KOPT-K1 (cell line): ENCODE data around the gene ACTA2.

Experiments
- H3K27ac ChIP-seq: fragments of 200-600 bp; sonication (generic); 2 replicates; pipeline ENCODE4 v1.5.1; 2016; ENCODE audit warnings: antibody characterized with exemption, mild to moderate bottlenecking, low read depth, low read length; ENCODE audit not compliant: poor library complexity, severe bottlenecking
- H3K36me3 ChIP-seq: fragments of 200-600 bp; sonication (generic); 2 replicates; pipeline ENCODE4 v1.5.1; 2017; ENCODE audit warnings: antibody characterized with exemption, mild to moderate bottlenecking, low read length, moderate library complexity; ENCODE audit not compliant: insufficient read depth
- H3K9me3 ChIP-seq: fragments of 200-600 bp; sonication (generic); 2 replicates; pipeline ENCODE4 v1.5.1; 2017; ENCODE audit warnings: antibody characterized with exemption, low read length, mild to moderate bottlenecking; ENCODE audit not compliant: insufficient read depth, poor library complexity, severe bottlenecking

ACTA2 gene

DNA sequence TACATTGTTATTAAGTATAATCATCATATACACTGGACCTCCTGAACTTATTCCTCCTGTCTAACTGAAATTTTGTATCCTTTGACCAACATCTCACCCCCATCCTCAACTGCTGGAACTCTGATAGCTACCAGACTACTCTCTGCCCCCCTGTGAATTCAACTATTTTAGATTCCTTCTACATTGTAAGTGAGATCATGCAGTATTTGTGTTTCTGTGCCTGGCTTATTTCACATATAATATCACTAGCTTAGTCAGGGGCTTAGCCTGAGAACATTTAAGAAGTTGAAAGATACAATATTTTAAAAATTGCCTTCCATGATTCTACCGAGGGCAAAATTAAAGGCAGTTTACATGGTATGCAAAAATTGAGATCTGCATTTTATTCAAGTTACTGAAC lies 45.7 kb downstream of the ACTA2 start:
- Histone ChIP-seq H3K9me3 (no peaks in the 10 kb centered on the region), H3K27ac (no peak overlapping the region), H3K36me3 (peaks cover 100% of the 10 kb centered on the region)

GRCh38 chr10:88903715-88904114 lies 48.9 kb downstream of the ACTA2 start:
- Histone ChIP-seq H3K9me3 (no peaks in the 10 kb centered on the region), H3K36me3 (peaks cover 96% of the 10 kb centered on the region)

DNA sequence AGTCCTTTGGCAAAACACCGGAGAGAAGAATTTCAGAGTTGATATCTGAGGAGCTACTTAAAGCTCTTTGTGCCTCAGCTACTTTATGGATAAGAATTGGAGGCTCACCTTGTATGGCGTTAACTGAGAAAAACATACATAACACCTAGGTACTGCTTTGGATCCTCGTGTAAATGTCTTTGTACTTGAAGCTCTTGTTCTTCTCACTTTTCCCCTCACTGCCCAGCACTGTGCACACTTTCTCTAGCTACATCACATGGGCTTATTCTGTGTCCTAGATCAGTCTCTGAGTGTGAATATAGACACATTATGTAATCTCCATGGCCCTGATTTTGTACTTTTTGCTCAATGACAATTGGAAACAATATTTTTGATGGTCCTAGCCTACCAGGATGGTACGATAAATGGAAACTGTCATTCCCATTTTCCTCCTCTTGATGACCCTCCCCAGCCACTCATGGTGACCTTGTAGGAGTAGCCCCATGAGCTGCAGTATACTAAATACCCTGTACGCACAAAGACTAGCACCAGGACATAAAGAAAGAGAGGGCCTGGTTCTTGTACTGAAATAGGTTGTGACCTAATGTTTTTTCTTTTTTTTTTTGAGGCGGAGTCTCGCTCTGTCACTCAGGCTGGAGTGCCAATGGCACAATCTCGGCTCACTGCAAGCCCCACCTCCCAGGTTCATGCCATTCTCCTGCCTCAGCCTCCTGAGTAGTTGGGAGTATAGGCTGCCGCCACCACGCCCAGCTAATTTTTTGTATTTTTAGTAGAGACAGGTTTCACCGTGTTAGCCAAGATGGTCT lies 50.4 kb downstream of the ACTA2 start:
- H3K27ac ChIP-seq, result no peak overlapping the region
- peaks cover 90% of the 10 kb centered on the region for H3K36me3 ChIP-seq
- H3K9me3 ChIP-seq, result no peaks in the 10 kb centered on the region

More at GRCh38 chr10:88903715-88904114, 48.9 kb downstream of the ACTA2 start:
- no peak overlapping the region for H3K27ac ChIP-seq

- H3K9me3 ChIP-seq, result no peaks in the 10 kb centered on the region
- peaks cover 90% of the 10 kb centered on the region for H3K36me3 ChIP-seq
- H3K27ac ChIP-seq, result no peak overlapping the region
Measured at GRCh38 chr10:88901206-88901983, 51.2 kb downstream of the ACTA2 start.

GRCh38 chr10:88899886-88900285 lies 52.7 kb downstream of the ACTA2 start:
- peaks cover 88% of the 10 kb centered on the region for H3K36me3 ChIP-seq
- no peaks in the 10 kb centered on the region for H3K9me3 ChIP-seq
- H3K27ac ChIP-seq, result no peak overlapping the region

- H3K36me3 ChIP-seq, result peaks cover 86% of the 10 kb centered on the region
- no peak overlapping the region for H3K27ac ChIP-seq
- H3K9me3 ChIP-seq, result no peaks in the 10 kb centered on the region
Measured at GRCh38 chr10:88898727-88899126, 53.8 kb downstream of the ACTA2 start.

GRCh38 chr10:88896994-88897853 lies 55.3 kb downstream of the ACTA2 start:
- Histone ChIP-seq H3K36me3 (peaks cover 73% of the 10 kb centered on the region), H3K27ac (no peak overlapping the region), H3K9me3 (no peaks in the 10 kb centered on the region)

- H3K9me3 ChIP-seq, result no peaks in the 10 kb centered on the region
- no peak overlapping the region for H3K27ac ChIP-seq
- H3K36me3 ChIP-seq, result peaks cover 65% of the 10 kb centered on the region
Measured at GRCh38 chr10:88896372-88896993, 56.1 kb downstream of the ACTA2 start.

DNA sequence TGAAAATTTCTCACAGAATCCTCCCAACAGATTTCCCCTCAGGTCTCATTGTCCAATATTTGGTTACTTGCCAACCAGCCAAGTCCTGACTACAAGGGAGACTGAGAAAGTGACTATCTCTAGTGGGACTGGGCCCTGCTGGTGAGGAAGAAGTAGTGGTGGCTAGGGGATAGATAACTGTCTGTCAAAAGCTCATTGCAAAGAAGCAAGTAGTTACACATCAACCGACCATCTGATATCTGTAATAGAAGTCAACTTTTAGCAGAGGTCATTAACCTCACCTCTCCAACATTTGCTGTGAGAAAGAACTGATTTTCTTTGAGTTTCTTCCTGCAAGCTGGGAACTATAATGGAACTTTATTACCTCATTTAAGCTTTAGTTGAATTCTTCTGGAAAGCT lies 57.3 kb downstream of the ACTA2 start:
- H3K9me3 ChIP-seq, result no peaks in the 10 kb centered on the region
- H3K27ac ChIP-seq, result no peak overlapping the region
- H3K36me3 ChIP-seq, result peaks cover 54% of the 10 kb centered on the region

DNA sequence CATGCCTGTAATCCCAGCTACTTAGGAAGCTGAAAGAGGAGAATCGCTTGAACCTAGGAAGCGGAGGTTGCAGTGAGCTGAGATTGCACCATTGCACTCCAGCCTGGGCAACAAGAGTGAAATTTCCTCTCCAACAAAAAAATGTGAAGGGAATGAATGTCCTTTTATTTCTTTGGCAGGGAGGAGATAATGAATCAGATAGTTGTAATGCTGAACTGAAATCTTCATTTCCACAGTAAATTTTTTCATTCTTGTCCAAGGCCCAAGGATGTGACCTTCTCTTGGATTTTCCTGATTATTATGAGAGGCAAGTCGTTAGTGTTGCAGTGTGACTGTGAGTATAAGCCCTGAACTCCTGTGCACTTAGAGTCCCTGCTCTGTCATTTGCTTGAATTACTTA lies 59.0 kb downstream of the ACTA2 start:
- H3K27ac ChIP-seq, result no peak overlapping the region
- no peaks in the 10 kb centered on the region for H3K9me3 ChIP-seq
- H3K36me3 ChIP-seq, result peaks cover 40% of the 10 kb centered on the region

GRCh38 chr10:88892222-88892967 lies 60.2 kb downstream of the ACTA2 start:
- Histone ChIP-seq H3K27ac (no peak overlapping the region), H3K9me3 (no peaks in the 10 kb centered on the region), H3K36me3 (peaks cover 39% of the 10 kb centered on the region)

DNA sequence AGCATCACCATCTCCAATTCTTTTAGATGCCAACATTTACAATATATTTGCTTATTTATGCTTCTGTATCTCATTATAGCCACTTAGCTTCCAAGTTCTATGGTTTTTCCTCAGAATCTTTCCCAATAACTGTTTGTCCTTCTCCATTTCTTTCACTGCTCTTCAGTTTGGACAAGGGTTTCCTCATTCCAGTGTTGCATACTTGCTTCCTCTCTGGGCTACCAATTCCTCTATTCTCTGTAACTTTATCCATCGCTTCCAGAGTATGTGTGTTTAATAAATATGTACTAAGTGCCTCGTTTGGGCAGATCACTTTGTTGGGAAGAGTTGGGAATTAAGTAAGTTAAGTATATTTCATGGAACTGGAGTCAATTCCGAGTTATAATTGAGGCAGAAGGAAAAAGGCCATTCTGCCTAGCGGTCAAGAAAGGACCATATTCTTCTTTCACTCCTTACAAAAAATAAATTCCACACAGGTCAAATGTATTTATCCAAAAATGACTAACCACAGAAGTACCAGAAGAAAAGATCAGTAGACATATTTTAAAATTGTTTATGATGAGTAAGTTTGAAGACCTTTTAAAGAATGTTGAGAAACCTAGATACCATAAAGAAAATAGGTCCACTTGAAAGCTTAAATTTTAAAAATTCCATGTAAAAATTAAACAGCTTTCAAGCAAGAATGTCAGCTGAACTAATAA lies 61.7 kb downstream of the ACTA2 start:
- H3K9me3 ChIP-seq, result no peaks in the 10 kb centered on the region
- no peak overlapping the region for H3K27ac ChIP-seq
- H3K36me3 ChIP-seq, result peaks cover 27% of the 10 kb centered on the region

DNA sequence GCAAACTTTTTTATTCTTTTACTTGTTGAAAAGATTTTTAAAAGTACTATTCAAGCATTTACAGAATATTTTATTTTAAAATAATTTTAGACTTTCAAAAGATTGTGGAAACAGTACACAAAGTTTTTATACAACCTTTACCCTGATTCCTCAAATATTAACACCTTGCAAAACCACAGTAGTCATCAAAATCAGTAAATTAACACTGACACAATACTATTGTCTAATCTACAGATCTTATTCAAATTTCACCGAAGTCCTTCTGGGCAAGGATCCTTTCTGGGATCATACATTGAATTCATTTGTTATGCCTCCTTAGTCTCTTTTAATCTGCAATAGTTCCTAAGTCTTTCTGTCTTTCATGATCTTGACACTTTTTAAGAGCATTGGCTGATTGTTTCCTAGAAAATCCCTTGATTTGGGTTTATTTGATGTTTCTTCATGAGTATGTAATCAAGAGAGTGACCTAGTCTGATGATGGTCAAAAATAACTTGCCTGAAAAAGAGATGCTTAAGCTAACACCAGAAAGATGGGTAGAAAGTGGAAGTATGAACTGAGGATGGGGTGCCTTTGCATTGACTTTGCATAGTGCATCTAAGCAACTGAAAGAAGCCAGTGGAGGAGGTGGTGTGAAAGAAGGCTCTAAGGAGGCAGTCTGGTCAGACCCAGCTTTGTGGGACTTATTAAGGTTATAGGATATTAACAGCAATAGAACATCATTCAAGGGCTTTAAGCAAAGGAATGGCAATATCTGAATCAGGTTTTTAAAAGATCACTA lies 62.8 kb downstream of the ACTA2 start:
- H3K9me3 ChIP-seq, result no peaks in the 10 kb centered on the region
- no peak overlapping the region for H3K27ac ChIP-seq
- peaks cover 21% of the 10 kb centered on the region for H3K36me3 ChIP-seq
